H1 (cell line): ENCODE measurements around the gene RPS3. TPM values are rescaled to one million over a fixed set of nuclear protein-coding genes. Genes with fewer than 3 reads are reported as not detected.

ENCODE experiments used
- CTCF ChIA-PET: fragments of 300-600 bp; sonication (Branson Sonifier 250); formaldehyde crosslinking; loops from one replicate; lab custom pipeline; 2021; ENCODE audit not compliant: partially characterized antibody; lab: Charles Lee
- POLR2A ChIA-PET: fragments of 300-600 bp; sonication (Branson Sonifier 250); formaldehyde crosslinking; loops from one replicate; lab custom pipeline; 2021; ENCODE audit warnings: inconsistent platforms; ENCODE audit not compliant: partially characterized antibody; lab: Charles Lee
- DNase-seq, 2 experiments: peaks; one replicate each; pipeline versions ENCODE4 v3.0.0 to v3.0.0-alpha.2; 2010 to 2022; ENCODE audit warnings: low spot score in 2 of 2, low read depth in 1 of 2, mixed read lengths in 1 of 2
- FAIRE-seq: peaks from 2 replicates; lab custom pipeline; 2011; peaks lifted over from hg19 to GRCh38; lab: Jason Lieb, UNC
- H2AFZ ChIP-seq: 2 replicates; pipeline ENCODE4 v1.8.1; 2012; ENCODE audit warnings: low read length, inconsistent platforms
- H2AK5ac ChIP-seq: 2 replicates; pipeline ENCODE4 v1.6.1; 2013; ENCODE audit warnings: low read depth, low read length
- H2BK120ac ChIP-seq: replicated peaks from 2 replicates; pipeline ENCODE3; 2013; ENCODE audit warnings: low read depth, low read length, inconsistent platforms
- H2BK12ac ChIP-seq: 2 replicates; pipeline ENCODE4 v1.6.1; 2013; ENCODE audit warnings: low read depth, low read length
- H2BK15ac ChIP-seq: 2 replicates; pipeline ENCODE4 v1.6.1; 2013; ENCODE audit warnings: low read length
- H2BK20ac ChIP-seq: 2 replicates; pipeline ENCODE4 v1.6.1; 2013; ENCODE audit warnings: low read length
- H2BK5ac ChIP-seq: 2 replicates; pipeline ENCODE4 v1.6.1; 2013; ENCODE audit warnings: low read depth, low read length
- H3K14ac ChIP-seq: 2 replicates; pipeline ENCODE4 v1.6.1; 2013; ENCODE audit warnings: inconsistent platforms; ENCODE audit not compliant: insufficient read length
- H3K18ac ChIP-seq: 2 replicates; pipeline ENCODE4 v1.6.1; 2013; ENCODE audit warnings: low read length; ENCODE audit errors: extremely low read depth
- H3K23ac ChIP-seq: 2 replicates; pipeline ENCODE4 v1.6.1; 2013; ENCODE audit warnings: inconsistent platforms; ENCODE audit not compliant: insufficient read length
- H3K23me2 ChIP-seq: 2 replicates; pipeline ENCODE4 v1.6.1; 2013; ENCODE audit warnings: low read depth, low read length
- H3K27ac ChIP-seq: 2 replicates; pipeline ENCODE4 v1.6.1; 2011; ENCODE audit warnings: low read depth, low read length, inconsistent platforms
- H3K27me3 ChIP-seq, 4 experiments: replicated peaks in 1 of 4; 1 replicate in 1 of 4; 2 replicates in 3 of 4; pipeline versions ENCODE4 v1.6.1 to v1.8.1; 2011 to 2013; ENCODE audit warnings: low read length in 3 of 4, mild to moderate bottlenecking in 3 of 4, inconsistent platforms in 2 of 4, mixed read lengths in 2 of 4, moderate library complexity in 1 of 4; ENCODE audit not compliant: control insufficient read depth in 3 of 4, insufficient read depth in 3 of 4; ENCODE audit errors: extremely low read depth in 1 of 4
- H3K36me3 ChIP-seq, 4 experiments: 2 replicates each; pipeline versions ENCODE4 v1.6.1 to v1.8.1; 2011 to 2013; ENCODE audit warnings: mild to moderate bottlenecking in 4 of 4, low read length in 3 of 4, moderate library complexity in 2 of 4, control low read depth in 1 of 4, inconsistent platforms in 1 of 4; ENCODE audit not compliant: insufficient read depth in 4 of 4, control insufficient read depth in 2 of 4
- H3K4ac ChIP-seq: replicated peaks from 2 replicates; pipeline ENCODE3; 2013; ENCODE audit warnings: low read length, low read depth, mixed read lengths, inconsistent platforms; ENCODE audit not compliant: insufficient read length
- H3K4me1 ChIP-seq, 4 experiments: replicated peaks in 1 of 4; 1 replicate in 1 of 4; 2 replicates in 3 of 4; pipeline versions ENCODE4 v1.6.1 to v1.8.1; 2011 to 2013; ENCODE audit warnings: low read length in 3 of 4, inconsistent platforms in 2 of 4, mixed read lengths in 1 of 4; ENCODE audit not compliant: insufficient read depth in 4 of 4, control insufficient read depth in 3 of 4
- H3K4me2 ChIP-seq, 2 experiments: 2 replicates each; pipeline versions ENCODE4 v1.6.1 to v1.8.1; 2011 to 2013; ENCODE audit warnings: low read depth in 2 of 2, low read length in 2 of 2, control low read depth in 1 of 2, inconsistent platforms in 1 of 2, mild to moderate bottlenecking in 1 of 2; ENCODE audit not compliant: insufficient read depth in 1 of 2
- H3K4me3 ChIP-seq, 4 experiments: fragments of 200-600, 300-600 bp in 1 of 4; sonication (generic), shearing (Covaris generic), sonication (Bioruptor Twin) in 1 of 4; 2 replicates each; pipeline versions ENCODE4 v1.5.1 to v1.8.1; 2011 to 2016; ENCODE audit warnings: low read length in 4 of 4, low read depth in 3 of 4, control low read depth in 2 of 4, inconsistent platforms in 2 of 4, mild to moderate bottlenecking in 2 of 4, mixed read lengths in 1 of 4, moderate library complexity in 1 of 4; ENCODE audit not compliant: insufficient read depth in 2 of 4; ENCODE audit errors: extremely low read depth in 1 of 4
- H3K56ac ChIP-seq: replicated peaks from 2 replicates; pipeline ENCODE3; 2013; ENCODE audit warnings: low read depth, mild to moderate bottlenecking, mixed read lengths, low read length, inconsistent platforms; ENCODE audit not compliant: insufficient read length
- H3K79me1 ChIP-seq: 2 replicates; pipeline ENCODE4 v1.6.1; 2013; ENCODE audit warnings: low read depth, low read length, control low read depth
- H3K79me2 ChIP-seq, 2 experiments: 2 replicates each; pipeline versions ENCODE4 v1.6.1 to v1.8.1; 2012 to 2013; ENCODE audit warnings: low read length in 2 of 2, mild to moderate bottlenecking in 2 of 2, inconsistent platforms in 1 of 2; ENCODE audit not compliant: insufficient read depth in 2 of 2, control insufficient read depth in 1 of 2
- H3K9ac ChIP-seq, 4 experiments: replicated peaks in 1 of 4; 1 replicate in 1 of 4; 2 replicates in 3 of 4; pipeline versions ENCODE4 v1.6.1 to v1.8.1; 2011 to 2013; ENCODE audit warnings: low read depth in 3 of 4, low read length in 3 of 4, control low read depth in 2 of 4, mild to moderate bottlenecking in 2 of 4, moderate library complexity in 2 of 4, inconsistent platforms in 1 of 4; ENCODE audit errors: extremely low read depth in 1 of 4
- H3K9me3 ChIP-seq, 2 experiments: 2 replicates each; pipeline versions ENCODE4 v1.6.1 to v1.8.1; 2012 to 2013; ENCODE audit warnings: mild to moderate bottlenecking in 2 of 2, moderate library complexity in 2 of 2, control low read depth in 1 of 2, inconsistent platforms in 1 of 2, low read depth in 1 of 2, low read length in 1 of 2, mixed read lengths in 1 of 2; ENCODE audit not compliant: insufficient read depth in 2 of 2
- H4K20me1 ChIP-seq, 2 experiments: replicated peaks in 1 of 2; 2 replicates each; pipeline versions ENCODE3 to v1.8.1; 2011 to 2013; ENCODE audit warnings: inconsistent platforms in 2 of 2, low read length in 2 of 2, mild to moderate bottlenecking in 1 of 2; ENCODE audit not compliant: insufficient read depth in 2 of 2, control insufficient read depth in 1 of 2
- H4K5ac ChIP-seq: 2 replicates; pipeline ENCODE4 v1.6.1; 2013; ENCODE audit warnings: low read length, low read depth, mixed read lengths, inconsistent platforms; ENCODE audit not compliant: insufficient read length
- H4K8ac ChIP-seq: 2 replicates; pipeline ENCODE4 v1.8.0; 2013; ENCODE audit warnings: mild to moderate bottlenecking, moderate library complexity, low read length, inconsistent platforms; ENCODE audit not compliant: insufficient read depth; ENCODE audit errors: extremely low read depth
- H4K91ac ChIP-seq: replicated peaks from 2 replicates; pipeline ENCODE3; 2013; ENCODE audit warnings: low read length, mixed read lengths, inconsistent platforms; ENCODE audit not compliant: insufficient read length
- CREB1 ChIP-seq: IDR thresholded peaks from 2 replicates; pipeline ENCODE4 v1.6.1; 2012; ENCODE audit warnings: inconsistent platforms
- EP300 ChIP-seq, 2 experiments: IDR thresholded peaks; 1 replicate in 1 of 2; 2 replicates in 1 of 2; pipeline ENCODE4 v1.6.1; 2011 to 2012; ENCODE audit warnings: low read depth in 2 of 2, low read length in 2 of 2, mild to moderate bottlenecking in 2 of 2, borderline replicate concordance in 1 of 2, inconsistent platforms in 1 of 2, moderate library complexity in 1 of 2
- HDAC2 ChIP-seq, 2 experiments: fragments of 300-600 bp in 1 of 2; sonication (generic) in 1 of 2; IDR thresholded peaks; 2 replicates each; pipeline ENCODE4 v1.6.1; 2011 to 2012; ENCODE audit warnings: low read depth in 2 of 2, low read length in 2 of 2, mild to moderate bottlenecking in 2 of 2, moderate library complexity in 2 of 2, borderline replicate concordance in 1 of 2, inconsistent platforms in 1 of 2
- KDM4A ChIP-seq: IDR thresholded peaks from one replicate; pipeline ENCODE4 v1.7.1; 2012; ENCODE audit warnings: low read depth, mild to moderate bottlenecking, moderate library complexity, low read length, inconsistent platforms; ENCODE audit not compliant: severe bottlenecking
- PHF8 ChIP-seq: fragments of 200-600 bp; sonication (generic); conservative IDR thresholded peaks from 2 replicates; pipeline ENCODE4 v1.7.1; 2012; ENCODE audit warnings: low read depth, mild to moderate bottlenecking, inconsistent platforms, low read length, moderate library complexity
- SAP30 ChIP-seq: fragments of 300-600 bp; sonication (generic); IDR thresholded peaks from 2 replicates; pipeline ENCODE4 v1.7.1; 2012; ENCODE audit warnings: low read length, moderate library complexity, mild to moderate bottlenecking, inconsistent platforms; ENCODE audit not compliant: insufficient read depth, insufficient replicate concordance
- SRF ChIP-seq: IDR thresholded peaks from 2 replicates; pipeline ENCODE4 v1.6.1; 2011; ENCODE audit warnings: mild to moderate bottlenecking, low read depth, low read length, moderate library complexity
- TEAD4 ChIP-seq: IDR thresholded peaks from 2 replicates; pipeline ENCODE4 v1.6.1; 2012; ENCODE audit warnings: low read depth, low read length, inconsistent platforms, mixed read lengths
- WGBS, 2 experiments: shearing (Covaris generic) in 1 of 2; methylation state at CpG; one replicate each; pipeline versions ENCODE4 v1.1.6 to v1.1.7; 2013 to 2015; ENCODE audit warnings: low lambda C conversion rate in 2 of 2, mixed read lengths in 2 of 2, inconsistent platforms in 1 of 2, low coverage in 1 of 2, missing lambda C conversion rate in 1 of 2; ENCODE audit not compliant: insufficient replicate concordance in 2 of 2, insufficient coverage in 1 of 2, insufficient read length in 1 of 2; ENCODE audit errors: extremely low coverage in 1 of 2, missing lambda C conversion rate in 1 of 2; 5-methylcytosine and 5-hydroxymethylcytosine counted together
- polyA plus RNA-seq, 7 experiments: library from polyadenylated mRNA; depleted of rRNA in 3 of 7; stranded (reverse) in 5 of 7; unstranded in 2 of 7; fragments of >200 nt in 5 of 7; fragments of 200-250 nt in 2 of 7; gene quantifications; 1 replicate in 5 of 7; 2 replicates in 1 of 7; 4 replicates in 1 of 7; pipeline versions ENCODE4 v1.2.1 to v1.2.3, GENCODE V29; 2011 to 2013; ENCODE audit warnings: missing spikeins in 2 of 7, mixed read lengths in 2 of 7
- total RNA-seq: library from RNA; stranded (reverse); fragmentation: NEBNext Ultra II Directional; extraction: Animal tissue kit (Norgen Biotek cat#: 25700); gene quantifications from 2 replicates; pipeline ENCODE4 v1.2.1, GENCODE V29; 2021
- TF ChIP-seq, protein P1 (sequence below): IDR thresholded peaks from 2 replicates; pipeline ENCODE4 v1.6.1; 2011; ENCODE audit warnings: low read depth, mild to moderate bottlenecking, low read length; ENCODE audit not compliant: insufficient read depth
- TF ChIP-seq, protein P2 (sequence below), 3 experiments: IDR thresholded peaks; 1 replicate in 2 of 3; 2 replicates in 1 of 3; pipeline versions ENCODE4 v1.5.1 to v1.6.1; 2011; ENCODE audit warnings: low read length in 3 of 3, mild to moderate bottlenecking in 3 of 3, inconsistent platforms in 2 of 3, low read depth in 1 of 3, moderate library complexity in 1 of 3; ENCODE audit not compliant: insufficient read depth in 1 of 3; ENCODE audit errors: control extremely low read depth in 1 of 3

RPS3 gene
- total and polyA plus RNA-seq, 2 of the 8 experiments (the other 6 are each of a cell fraction or from before 2014, with no cell fraction given): 3,813 to 4,194 TPM

DNA sequence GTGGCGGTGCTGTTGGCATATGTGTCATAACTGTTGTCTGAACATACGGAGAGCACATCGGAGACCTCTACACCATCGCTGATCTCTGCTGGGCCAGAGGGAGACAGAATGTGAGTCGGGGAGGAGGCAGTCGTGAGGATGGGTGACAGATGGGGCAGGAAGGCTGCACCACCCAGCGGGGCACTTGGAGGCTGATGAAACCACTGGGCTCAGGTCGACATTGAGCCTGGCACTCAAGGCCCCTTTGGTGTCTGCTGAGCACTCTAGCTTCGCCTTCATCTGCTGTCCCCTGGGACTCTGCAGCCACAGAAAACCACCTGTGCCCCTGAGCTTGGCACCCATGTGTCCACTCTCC lies 36.2 kb downstream of the RPS3 start:
- no peak overlapping the region for H3K23ac ChIP-seq
- peaks cover 0 to 32% (median 15%) of the 10 kb centered on the region in 4 experiments; a peak in 6 of 7 replicates for H3K4me1 ChIP-seq
- no peak overlapping the region for H3K27ac ChIP-seq
- no peak overlapping the region for H3K56ac ChIP-seq
- no peak overlapping the region for H3K4ac ChIP-seq
- H4K8ac ChIP-seq: no peak overlapping the region
- no peak overlapping the region for H3K4me2 ChIP-seq
- H3K14ac ChIP-seq: no peak overlapping the region
- no peak overlapping the region for H3K4me3 ChIP-seq
- H3K9me3 ChIP-seq: no peaks in the 10 kb centered on the region
- no peak overlapping the region for H2AFZ ChIP-seq
- ChIA-PET POLR2A (interaction anchor here (0.6 to 27.9 kb wide), 4 partner anchors 10 to 97 kb away, joined by 3 to 570 read pairs (median 10); partner anchors contain the start of gene RPS3), CTCF (interaction anchor here (0.9 to 13.1 kb wide), 7 partner anchors 8 to 97 kb away, joined by 3 to 133 read pairs (median 13); no protein-coding TSS in a partner anchor)
- H2BK5ac ChIP-seq: no peak overlapping the region
- H3K23me2 ChIP-seq: peaks cover 5% of the 10 kb centered on the region; the same call in 1 of the 2 replicates
- H2BK20ac ChIP-seq: no peak overlapping the region
- H4K20me1 ChIP-seq: peaks cover 4 to 5% of the 10 kb centered on the region in 2 experiments
- H3K36me3 ChIP-seq: no peaks in the 10 kb centered on the region; a peak in 1 of 8 replicates
- no peak overlapping the region for H2BK15ac ChIP-seq
- H3K9ac ChIP-seq: no peak overlapping the region
- no peak overlapping the region for H4K91ac ChIP-seq
- no peaks in the 10 kb centered on the region for H3K79me2 ChIP-seq
- no peak overlapping the region for H4K5ac ChIP-seq
- DNase-seq (no peak), FAIRE-seq (no peak)
- no peak overlapping the region for H2BK12ac ChIP-seq
- no peak overlapping the region for H3K18ac ChIP-seq
- no peak overlapping the region for H2AK5ac ChIP-seq
- H3K27me3 ChIP-seq: peaks cover 19 to 35% (median 30%) of the 10 kb centered on the region in 4 experiments
- H3K79me1 ChIP-seq: no peaks in the 10 kb centered on the region
- no peak overlapping the region for H2BK120ac ChIP-seq
- 89% methylated on average over 9 of the region's 9 CpGs; no CpG with 5 or more reads in 1 of the 2 experiments for WGBS, 2 experiments
- no peak for TF ChIP-seq CREB1
- no peak for TF ChIP-seq SRF
- TF ChIP-seq HDAC2 (IDR thresholded peaks at IDR 0.05; ENCODE audit: borderline replicate concordance in 1 of 2, low read depth in 2 of 2, low read length in 2 of 2): no peak
- TF ChIP-seq, protein P1, sequence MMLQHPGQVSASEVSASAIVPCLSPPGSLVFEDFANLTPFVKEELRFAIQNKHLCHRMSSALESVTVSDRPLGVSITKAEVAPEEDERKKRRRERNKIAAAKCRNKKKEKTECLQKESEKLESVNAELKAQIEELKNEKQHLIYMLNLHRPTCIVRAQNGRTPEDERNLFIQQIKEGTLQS: no peak
- no peak for TF ChIP-seq SAP30
- TF ChIP-seq TEAD4: no peak
- TF ChIP-seq, protein P2, sequence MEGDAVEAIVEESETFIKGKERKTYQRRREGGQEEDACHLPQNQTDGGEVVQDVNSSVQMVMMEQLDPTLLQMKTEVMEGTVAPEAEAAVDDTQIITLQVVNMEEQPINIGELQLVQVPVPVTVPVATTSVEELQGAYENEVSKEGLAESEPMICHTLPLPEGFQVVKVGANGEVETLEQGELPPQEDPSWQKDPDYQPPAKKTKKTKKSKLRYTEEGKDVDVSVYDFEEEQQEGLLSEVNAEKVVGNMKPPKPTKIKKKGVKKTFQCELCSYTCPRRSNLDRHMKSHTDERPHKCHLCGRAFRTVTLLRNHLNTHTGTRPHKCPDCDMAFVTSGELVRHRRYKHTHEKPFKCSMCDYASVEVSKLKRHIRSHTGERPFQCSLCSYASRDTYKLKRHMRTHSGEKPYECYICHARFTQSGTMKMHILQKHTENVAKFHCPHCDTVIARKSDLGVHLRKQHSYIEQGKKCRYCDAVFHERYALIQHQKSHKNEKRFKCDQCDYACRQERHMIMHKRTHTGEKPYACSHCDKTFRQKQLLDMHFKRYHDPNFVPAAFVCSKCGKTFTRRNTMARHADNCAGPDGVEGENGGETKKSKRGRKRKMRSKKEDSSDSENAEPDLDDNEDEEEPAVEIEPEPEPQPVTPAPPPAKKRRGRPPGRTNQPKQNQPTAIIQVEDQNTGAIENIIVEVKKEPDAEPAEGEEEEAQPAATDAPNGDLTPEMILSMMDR (IDR thresholded peaks at IDR 0.05; ENCODE audit: control extremely low read depth in 1 of 3, insufficient read depth in 1 of 3, low read depth in 1 of 3, low read length in 3 of 3): no peak
- no peak for TF ChIP-seq KDM4A
- no peak for TF ChIP-seq PHF8
- no peak for TF ChIP-seq EP300 (IDR thresholded peaks at IDR 0.05; ENCODE audit: borderline replicate concordance in 1 of 2, low read depth in 2 of 2, low read length in 2 of 2)
